Lung (tissue), 13 donors: Measurements from ENCODE around the gene NPAS4. TPM values are rescaled to one million over a fixed set of nuclear protein-coding genes. Genes with fewer than 3 reads are reported as not detected.

Experiments used
- ATAC-seq: fragments of 200-7000 bp; cut with Tn5 transposase; one replicate; pipeline ENCODE4 v1.9.1; 2020; ENCODE audit warnings: moderate number of reproducible peaks; ENCODE audit not compliant: insufficient read depth, low FRiP score
- DNase-seq, 3 donors: peaks; one replicate each; pipeline ENCODE4 v3.0.0-alpha.2; 2013 to 2017
- H3K27ac ChIP-seq, 2 donors: one replicate each; pipeline ENCODE4 v1.5.1; 2013; ENCODE audit warnings: mild to moderate bottlenecking in 2 of 2, moderate library complexity in 2 of 2, control low read depth in 1 of 2, inconsistent platforms in 1 of 2, low read depth in 1 of 2, low read length in 1 of 2
- H3K27me3 ChIP-seq, 3 donors: one replicate each; pipeline ENCODE4 v1.5.1; 2013; ENCODE audit warnings: low read length in 2 of 3; ENCODE audit not compliant: control insufficient read depth in 3 of 3, insufficient read depth in 3 of 3
- H3K36me3 ChIP-seq, 4 donors: one replicate each; pipeline ENCODE4 v1.5.1; 2013; ENCODE audit warnings: low read length in 4 of 4, mild to moderate bottlenecking in 1 of 4, moderate library complexity in 1 of 4; ENCODE audit not compliant: control insufficient read depth in 4 of 4, insufficient read depth in 4 of 4
- H3K4me1 ChIP-seq, 5 donors: one replicate each; pipeline ENCODE4 v1.5.1; 2013; ENCODE audit warnings: low read length in 5 of 5, mild to moderate bottlenecking in 2 of 5, moderate library complexity in 1 of 5; ENCODE audit not compliant: control insufficient read depth in 5 of 5, insufficient read depth in 5 of 5
- H3K4me3 ChIP-seq: one replicate; pipeline ENCODE4 v1.5.1; 2013; ENCODE audit warnings: mild to moderate bottlenecking, control low read depth, moderate library complexity
- H3K9ac ChIP-seq, 2 donors: one replicate each; pipeline ENCODE4 v1.5.1; 2013; ENCODE audit warnings: low read length in 2 of 2, control low read depth in 1 of 2; ENCODE audit not compliant: insufficient read depth in 1 of 2
- H3K9me3 ChIP-seq, 4 donors: one replicate each; pipeline ENCODE4 v1.5.1; 2013; ENCODE audit warnings: low read length in 3 of 4, mild to moderate bottlenecking in 1 of 4, moderate library complexity in 1 of 4; ENCODE audit not compliant: control insufficient read depth in 4 of 4, insufficient read depth in 3 of 4
- WGBS, 2 donors: extraction: QIAGEN DNeasy Blood & Tissue Kit; methylation state at CpG; one replicate each; pipeline ENCODE4 v1.1.7; 2013; 5-methylcytosine and 5-hydroxymethylcytosine counted together
- polyA plus RNA-seq, 2 donors: library from polyadenylated mRNA; stranded (reverse); fragments of 200-250 nt; gene quantifications; one replicate each; pipeline ENCODE4 v1.2.1, GENCODE V29; 2013
- small RNA-seq: library from RNA; depleted of rRNA; stranded (forward); fragments of <200 nt; gene quantifications from one replicate; pipeline ENCODE3, GENCODE V24; 2014; ENCODE audit warnings: low replicate concordance
- total RNA-seq, 2 donors: library from RNA; depleted of rRNA in 1 of 2; stranded (reverse); fragments of >200 nt in 1 of 2; gene quantifications; one replicate each; pipeline ENCODE4 v1.2.1, GENCODE V29; 2014 to 2021
- TF ChIP-seq, protein P1 (sequence below): IDR thresholded peaks from 2 replicates; pipeline ENCODE4 v1.5.1; 2012; ENCODE audit warnings: mild to moderate bottlenecking; ENCODE audit errors: control extremely low read depth, extremely low read depth
- donor health status: control.
- donor health status: control.
- donor health status: Bipolar disorder and iron deficiency.
- donor health status: healthy.
- donor health status: DM: yes; HTN: yes; CAD: no.

The NPAS4 gene
- total and polyA plus RNA-seq, 4 donors: 0.06 to 0.14 (median 0.08) TPM

DNA sequence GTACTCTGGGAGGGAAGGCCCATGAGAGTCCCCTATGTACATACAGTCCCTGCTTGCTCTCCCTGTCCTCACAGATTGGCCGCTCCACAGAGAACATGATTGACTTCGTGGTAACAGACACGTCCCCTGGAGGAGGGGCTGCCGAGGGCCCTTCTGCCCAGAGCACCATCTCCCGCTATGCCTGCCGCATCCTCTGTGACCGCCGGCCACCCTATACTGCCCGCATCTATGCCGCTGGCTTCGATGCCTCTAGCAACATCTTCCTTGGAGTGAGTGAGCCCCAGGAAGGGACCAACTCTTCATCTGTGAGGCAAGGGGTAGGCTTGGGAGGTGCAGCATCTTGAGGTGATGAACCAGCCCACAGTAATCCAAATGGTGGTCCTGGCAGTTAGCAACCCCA, 52.3 kb downstream of the NPAS4 start:
- TF ChIP-seq, protein P1, sequence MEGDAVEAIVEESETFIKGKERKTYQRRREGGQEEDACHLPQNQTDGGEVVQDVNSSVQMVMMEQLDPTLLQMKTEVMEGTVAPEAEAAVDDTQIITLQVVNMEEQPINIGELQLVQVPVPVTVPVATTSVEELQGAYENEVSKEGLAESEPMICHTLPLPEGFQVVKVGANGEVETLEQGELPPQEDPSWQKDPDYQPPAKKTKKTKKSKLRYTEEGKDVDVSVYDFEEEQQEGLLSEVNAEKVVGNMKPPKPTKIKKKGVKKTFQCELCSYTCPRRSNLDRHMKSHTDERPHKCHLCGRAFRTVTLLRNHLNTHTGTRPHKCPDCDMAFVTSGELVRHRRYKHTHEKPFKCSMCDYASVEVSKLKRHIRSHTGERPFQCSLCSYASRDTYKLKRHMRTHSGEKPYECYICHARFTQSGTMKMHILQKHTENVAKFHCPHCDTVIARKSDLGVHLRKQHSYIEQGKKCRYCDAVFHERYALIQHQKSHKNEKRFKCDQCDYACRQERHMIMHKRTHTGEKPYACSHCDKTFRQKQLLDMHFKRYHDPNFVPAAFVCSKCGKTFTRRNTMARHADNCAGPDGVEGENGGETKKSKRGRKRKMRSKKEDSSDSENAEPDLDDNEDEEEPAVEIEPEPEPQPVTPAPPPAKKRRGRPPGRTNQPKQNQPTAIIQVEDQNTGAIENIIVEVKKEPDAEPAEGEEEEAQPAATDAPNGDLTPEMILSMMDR: no peak
- no peak for ATAC-seq
- no peaks in the 10 kb centered on the region for H3K9me3 ChIP-seq
- H3K4me1 ChIP-seq: peaks cover 0 to 1% (median 0%) of the 10 kb centered on the region in 5 donors
- no peak for DNase-seq
- H3K9ac ChIP-seq: no peak overlapping the region
- WGBS, 2 donors: 94 to 95% methylated on average over 11 of the region's 11 CpGs
- H3K27ac ChIP-seq: no peak overlapping the region
- H3K36me3 ChIP-seq: peaks cover 0 to 18% (median 11%) of the 10 kb centered on the region in 4 donors
- no peak overlapping the region for H3K4me3 ChIP-seq
- H3K27me3 ChIP-seq: no peaks in the 10 kb centered on the region

DNA sequence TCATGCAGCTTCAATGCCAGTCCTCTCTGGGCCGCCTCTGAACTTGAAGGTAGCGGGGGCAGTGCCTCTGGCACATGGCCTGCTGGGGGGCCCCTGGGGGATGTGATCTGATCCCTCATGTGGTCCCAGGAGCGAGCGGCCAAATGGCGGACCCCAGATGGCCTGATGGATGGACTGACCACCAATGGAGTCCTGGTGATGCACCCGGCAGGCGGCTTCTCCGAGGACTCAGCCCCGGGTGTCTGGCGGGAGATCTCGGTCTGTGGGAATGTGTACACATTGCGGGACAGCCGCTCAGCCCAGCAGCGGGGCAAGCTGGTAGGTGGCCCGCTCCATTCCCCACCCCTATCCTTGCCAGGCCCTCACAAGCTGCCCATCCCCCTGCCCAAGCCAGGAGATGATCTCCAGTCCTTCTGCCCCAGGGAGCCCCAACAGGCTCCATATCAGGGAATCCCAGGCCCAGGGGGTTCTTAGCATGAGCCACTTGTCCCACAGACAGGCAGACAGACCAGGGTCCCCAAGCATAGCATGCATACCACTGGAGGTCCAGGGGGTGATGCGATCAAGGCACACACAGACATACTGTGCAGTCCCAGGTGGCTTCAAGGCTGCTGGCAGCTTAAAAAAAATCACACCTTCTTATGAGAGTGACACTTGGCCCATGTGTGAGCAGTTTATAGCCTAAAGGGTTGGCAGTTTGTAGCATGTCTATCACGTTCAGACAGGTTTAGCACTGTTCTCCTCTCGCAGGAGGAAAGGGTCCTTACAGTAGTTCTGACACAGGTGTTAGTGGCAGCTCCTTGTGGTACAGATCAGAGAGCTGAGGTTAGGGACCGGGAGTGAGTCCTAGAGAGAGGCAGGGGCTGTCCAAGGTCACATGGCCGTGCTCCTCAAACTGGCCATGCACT, 53.0 kb downstream of the NPAS4 start:
- TF ChIP-seq, protein P1: no peak
- ATAC-seq (no peak), DNase-seq (no peak)
- H3K4me1 ChIP-seq: no peaks in the 10 kb centered on the region
- H3K36me3 ChIP-seq: peaks cover 0 to 18% (median 9%) of the 10 kb centered on the region in 4 donors
- H3K9ac ChIP-seq: no peak overlapping the region
- H3K9me3 ChIP-seq: no peaks in the 10 kb centered on the region
- H3K27ac ChIP-seq: no peak overlapping the region
- H3K4me3 ChIP-seq: no peak overlapping the region
- H3K27me3 ChIP-seq: no peaks in the 10 kb centered on the region
- 93 to 97% methylated on average over 20 of the region's 20 CpGs for whole genome bisulfite sequencing, 2 donors

DNA sequence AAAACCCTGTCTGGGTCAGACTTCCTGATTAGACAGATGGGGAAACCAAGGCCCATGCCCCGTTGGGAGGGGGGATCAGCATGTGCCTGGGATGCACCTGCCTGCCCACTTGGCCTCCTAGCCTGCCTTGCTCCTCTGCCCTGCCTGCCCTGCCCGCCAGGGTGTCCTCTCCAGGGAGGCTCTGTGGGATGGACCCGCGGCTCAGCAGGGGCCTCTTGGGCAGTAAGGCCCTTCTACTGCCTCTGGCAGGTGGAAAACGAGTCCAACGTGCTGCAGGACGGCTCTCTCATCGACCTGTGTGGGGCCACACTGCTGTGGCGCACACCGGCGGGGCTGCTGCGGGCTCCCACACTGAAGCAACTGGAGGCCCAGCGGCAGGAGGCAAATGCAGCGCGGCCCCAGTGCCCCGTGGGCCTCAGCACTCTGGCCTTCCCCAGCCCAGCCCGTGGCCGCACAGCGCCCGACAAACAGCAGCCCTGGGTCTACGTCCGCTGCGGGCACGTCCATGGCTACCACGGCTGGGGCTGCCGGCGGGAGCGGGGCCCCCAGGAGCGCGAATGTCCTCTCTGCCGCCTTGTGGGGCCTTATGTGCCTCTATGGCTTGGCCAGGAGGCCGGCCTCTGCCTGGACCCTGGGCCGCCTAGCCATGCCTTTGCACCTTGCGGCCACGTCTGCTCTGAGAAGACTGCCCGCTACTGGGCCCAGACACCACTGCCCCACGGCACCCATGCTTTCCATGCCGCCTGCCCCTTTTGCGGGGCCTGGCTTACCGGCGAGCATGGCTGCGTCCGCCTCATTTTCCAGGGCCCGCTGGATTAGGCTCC, 54.7 kb downstream of the NPAS4 start:
- Histone ChIP-seq H3K36me3 (peaks cover 0 to 18% (median 6%) of the 10 kb centered on the region in 4 donors), H3K27ac (no peak overlapping the region), H3K9ac (no peak overlapping the region), H3K9me3 (no peaks in the 10 kb centered on the region), H3K4me3 (no peak overlapping the region), H3K4me1 (peaks cover 0 to 7% (median 4%) of the 10 kb centered on the region in 5 donors), H3K27me3 (no peaks in the 10 kb centered on the region)
- TF ChIP-seq, protein P1: no peak
- DNase-seq (no peak), ATAC-seq (no peak)
- WGBS, 2 donors: 94% methylated on average over 44 of the region's 44 CpGs

Small RNA genes lying within 50 kb of the gene (small RNA-seq; reads per million reads assigned to genes)
- gene RF00017 (not detected), gene RF00416 (not detected), gene RNU1-84P (0.10 reads per million)

Other genes with a start within 250 kb of the NPAS4 start
- gene KLC2, start 163.3 kb upstream of the NPAS4 start, total RNA-seq: 10 to 100 TPM in 1 of 2 donors, 1 to 10 TPM in 1; 8.5 to 30.8 TPM
- 10 to 100 TPM; 17.8 to 34.2 TPM for gene KLC2, start 163.3 kb upstream of the NPAS4 start, polyA plus RNA-seq
- gene RAB1B, start 152.4 kb upstream of the NPAS4 start, total RNA-seq: 100 to 1,000 TPM in 1 of 2 donors, 10 to 100 TPM in 1; 78.6 to 162 TPM
- 100 to 1,000 TPM; 174 to 203 TPM for gene RAB1B, start 152.4 kb upstream of the NPAS4 start, polyA plus RNA-seq
- gene CNIH2, start 142.9 kb upstream of the NPAS4 start, total RNA-seq: 1 to 10 TPM; 1.1 to 3.4 TPM
- gene CNIH2, start 142.9 kb upstream of the NPAS4 start, polyA plus RNA-seq: 1 to 10 TPM; 1.1 to 2.0 TPM
- 100 to 1,000 TPM in 1 of 2 donors, 10 to 100 TPM in 1; 46.6 to 123 TPM for gene YIF1A, start 131.9 kb upstream of the NPAS4 start, total RNA-seq
- 100 to 1,000 TPM; 105 to 128 TPM for gene YIF1A, start 131.9 kb upstream of the NPAS4 start, polyA plus RNA-seq
- under 1 TPM; 0.23 to 0.28 TPM for gene TMEM151A, start 129.1 kb upstream of the NPAS4 start, total RNA-seq
- under 1 TPM; 0.09 to 0.91 TPM for gene TMEM151A, start 129.1 kb upstream of the NPAS4 start, polyA plus RNA-seq
- 10 to 100 TPM; 25.9 to 53.5 TPM for gene CD248, start 104.0 kb upstream of the NPAS4 start, total RNA-seq
- gene CD248, start 104.0 kb upstream of the NPAS4 start, polyA plus RNA-seq: 10 to 100 TPM in 1 of 2 donors, 1 to 10 TPM in 1; 9.2 to 20.1 TPM
- gene RIN1, start 84.6 kb upstream of the NPAS4 start, total RNA-seq: 10 to 100 TPM in 1 of 2 donors, 1 to 10 TPM in 1; 1.9 to 15.1 TPM
- 10 to 100 TPM in 1 of 2 donors, 1 to 10 TPM in 1; 6.9 to 12.4 TPM for gene RIN1, start 84.6 kb upstream of the NPAS4 start, polyA plus RNA-seq
- 10 to 100 TPM; 23.7 to 38.0 TPM for gene BRMS1, start 75.9 kb upstream of the NPAS4 start, total RNA-seq
- gene BRMS1, start 75.9 kb upstream of the NPAS4 start, polyA plus RNA-seq: 10 to 100 TPM; 60.4 to 88.7 TPM
- 10 to 100 TPM; 27.6 to 28.0 TPM for gene B4GAT1, start 73.4 kb upstream of the NPAS4 start, total RNA-seq
- 10 to 100 TPM; 18.2 to 20.3 TPM for gene B4GAT1, start 73.4 kb upstream of the NPAS4 start, polyA plus RNA-seq
- gene SLC29A2, start 49.3 kb upstream of the NPAS4 start, total RNA-seq: 10 to 100 TPM in 1 of 2 donors, 1 to 10 TPM in 1; 6.5 to 19.4 TPM
- gene SLC29A2, start 49.3 kb upstream of the NPAS4 start, polyA plus RNA-seq: 10 to 100 TPM; 13.1 to 14.3 TPM
- 10 to 100 TPM; 32.7 to 46.6 TPM for gene MRPL11, start 17.8 kb downstream of the NPAS4 start, total RNA-seq
- gene MRPL11, start 17.8 kb downstream of the NPAS4 start, polyA plus RNA-seq: 10 to 100 TPM; 35.8 to 56.8 TPM
- gene PELI3, start 45.9 kb downstream of the NPAS4 start, total RNA-seq: 10 to 100 TPM in 1 of 2 donors, 1 to 10 TPM in 1; 4.9 to 12.6 TPM
- 1 to 10 TPM; 6.1 to 8.9 TPM for gene PELI3, start 45.9 kb downstream of the NPAS4 start, polyA plus RNA-seq
- 10 to 100 TPM; 25.5 to 76.3 TPM for gene DPP3, start 59.4 kb downstream of the NPAS4 start, total RNA-seq
- 10 to 100 TPM; 25.4 to 63.9 TPM for gene DPP3, start 59.4 kb downstream of the NPAS4 start, polyA plus RNA-seq
- gene BBS1, start 89.6 kb downstream of the NPAS4 start, total RNA-seq: 10 to 100 TPM; 41.4 to 75.6 TPM
- 10 to 100 TPM; 12.5 to 17.3 TPM for gene BBS1, start 89.6 kb downstream of the NPAS4 start, polyA plus RNA-seq
- 10 to 100 TPM in 1 of 2 donors, 1 to 10 TPM in 1; 6.8 to 21.6 TPM for gene ZDHHC24, start 125.0 kb downstream of the NPAS4 start, total RNA-seq
- gene ZDHHC24, start 125.0 kb downstream of the NPAS4 start, polyA plus RNA-seq: 10 to 100 TPM; 10.7 to 12.3 TPM
- gene ACTN3, start 125.9 kb downstream of the NPAS4 start, total RNA-seq: under 1 TPM in 1 of 2 donors, not detected in 1; 0.15 TPM
- gene ACTN3, start 125.9 kb downstream of the NPAS4 start, polyA plus RNA-seq: under 1 TPM; 0.04 to 0.07 TPM
- 10 to 100 TPM in 1 of 2 donors, 1 to 10 TPM in 1; 7.7 to 39.6 TPM for gene CTSF, start 147.6 kb downstream of the NPAS4 start, total RNA-seq
- gene CTSF, start 147.6 kb downstream of the NPAS4 start, polyA plus RNA-seq: 1 to 10 TPM; 6.6 to 8.2 TPM
- under 1 TPM; 0.28 to 0.67 TPM for gene CCDC87, start 172.0 kb downstream of the NPAS4 start, total RNA-seq
- gene CCDC87, start 172.0 kb downstream of the NPAS4 start, polyA plus RNA-seq: under 1 TPM; 0.12 to 0.15 TPM
- 10 to 100 TPM; 35.9 to 36.5 TPM for gene CCS, start 172.2 kb downstream of the NPAS4 start, total RNA-seq
- 10 to 100 TPM; 32.7 to 52.2 TPM for gene CCS, start 172.2 kb downstream of the NPAS4 start, polyA plus RNA-seq
- 10 to 100 TPM; 67.8 to 96.3 TPM for gene RBM14, start 195.6 kb downstream of the NPAS4 start, total RNA-seq
- 10 to 100 TPM; 34.1 to 38.0 TPM for gene RBM14, start 195.6 kb downstream of the NPAS4 start, polyA plus RNA-seq
- 100 to 1,000 TPM; 102 to 153 TPM for gene RBM4, start 217.7 kb downstream of the NPAS4 start, total RNA-seq
- 10 to 100 TPM; 77.2 to 98.8 TPM for gene RBM4, start 217.7 kb downstream of the NPAS4 start, polyA plus RNA-seq